Type B pancreatic cell (in vitro differentiated cells): ENCODE measurements around the gene RAD51B. TPM values are rescaled to one million over a fixed set of nuclear protein-coding genes. Genes with fewer than 3 reads are reported as not detected.

ENCODE experiments used
- DNase-seq: peaks from one replicate; pipeline ENCODE4 v3.0.0; 2021; ENCODE audit warnings: mixed read lengths; ENCODE audit not compliant: unreplicated experiment; ENCODE audit errors: extremely low spot score
- H3K27ac Mint-ChIP-seq: 2 replicates; pipeline ENCODE4 v1.8.0; 2021; ENCODE audit warnings: mild to moderate bottlenecking, mixed read lengths
- H3K27me3 Mint-ChIP-seq: 2 replicates; pipeline ENCODE4 v1.8.0; 2021; ENCODE audit warnings: mixed read lengths
- H3K36me3 Mint-ChIP-seq: 2 replicates; pipeline ENCODE4 v1.8.0; 2021; ENCODE audit warnings: mixed read lengths
- H3K4me1 Mint-ChIP-seq: one replicate; pipeline ENCODE4 v1.8.0; 2021; ENCODE audit warnings: mixed read lengths; ENCODE audit not compliant: unreplicated experiment
- H3K4me3 Mint-ChIP-seq: 2 replicates; pipeline ENCODE4 v1.8.0; 2021; ENCODE audit warnings: mild to moderate bottlenecking, mixed read lengths
- H3K9me3 Mint-ChIP-seq: 2 replicates; pipeline ENCODE4 v1.8.0; 2021; ENCODE audit warnings: mixed read lengths
- total RNA-seq: library from RNA; stranded (reverse); gene quantifications from 2 replicates; pipeline ENCODE4 v1.2.1, GENCODE V29; 2021; ENCODE audit warnings: low replicate concordance
- TF ChIP-seq, protein P1 (sequence below): fragments of 200-600 bp; sonication (generic); conservative IDR thresholded peaks from 2 replicates; pipeline ENCODE4 v1.5.0; 2021; ENCODE audit warnings: antibody characterized with exemption, mild to moderate bottlenecking

Gene RAD51B
- total RNA-seq, 1 donor from 2014 or later: 27.3 TPM

DNA sequence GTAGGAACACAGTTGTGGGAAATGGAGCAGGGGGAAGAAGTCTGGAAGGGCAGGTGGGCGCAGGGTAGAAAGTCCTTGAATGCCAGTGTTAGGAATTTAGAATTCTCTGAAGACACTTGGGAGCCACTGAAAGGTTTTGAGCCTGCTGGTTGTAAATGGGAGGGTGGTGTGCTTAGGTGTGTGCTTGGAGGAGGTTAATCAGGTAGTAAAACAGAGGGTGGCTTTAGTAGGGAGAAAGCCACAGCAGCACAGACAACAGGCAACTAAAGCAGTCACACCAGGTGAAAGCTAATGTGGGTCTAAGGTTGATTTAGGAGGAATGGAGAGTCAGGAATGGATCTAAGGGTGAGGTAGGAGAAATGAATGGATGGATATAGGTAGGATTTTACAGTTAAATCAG is 588.2 kb downstream of the RAD51B start:
- TF ChIP-seq, protein P1, sequence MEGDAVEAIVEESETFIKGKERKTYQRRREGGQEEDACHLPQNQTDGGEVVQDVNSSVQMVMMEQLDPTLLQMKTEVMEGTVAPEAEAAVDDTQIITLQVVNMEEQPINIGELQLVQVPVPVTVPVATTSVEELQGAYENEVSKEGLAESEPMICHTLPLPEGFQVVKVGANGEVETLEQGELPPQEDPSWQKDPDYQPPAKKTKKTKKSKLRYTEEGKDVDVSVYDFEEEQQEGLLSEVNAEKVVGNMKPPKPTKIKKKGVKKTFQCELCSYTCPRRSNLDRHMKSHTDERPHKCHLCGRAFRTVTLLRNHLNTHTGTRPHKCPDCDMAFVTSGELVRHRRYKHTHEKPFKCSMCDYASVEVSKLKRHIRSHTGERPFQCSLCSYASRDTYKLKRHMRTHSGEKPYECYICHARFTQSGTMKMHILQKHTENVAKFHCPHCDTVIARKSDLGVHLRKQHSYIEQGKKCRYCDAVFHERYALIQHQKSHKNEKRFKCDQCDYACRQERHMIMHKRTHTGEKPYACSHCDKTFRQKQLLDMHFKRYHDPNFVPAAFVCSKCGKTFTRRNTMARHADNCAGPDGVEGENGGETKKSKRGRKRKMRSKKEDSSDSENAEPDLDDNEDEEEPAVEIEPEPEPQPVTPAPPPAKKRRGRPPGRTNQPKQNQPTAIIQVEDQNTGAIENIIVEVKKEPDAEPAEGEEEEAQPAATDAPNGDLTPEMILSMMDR: no peak
- Mint-ChIP-seq H3K4me3 (peak overlapping the region; percentile 26), H3K27ac (peak overlapping the region; percentile 62), H3K27me3 (no peaks in the 10 kb centered on the region), H3K36me3 (peaks cover 12% of the 10 kb centered on the region), H3K9me3 (peaks cover 14% of the 10 kb centered on the region), H3K4me1 (peaks cover 42% of the 10 kb centered on the region)
- DNase-seq: no peak

DNA sequence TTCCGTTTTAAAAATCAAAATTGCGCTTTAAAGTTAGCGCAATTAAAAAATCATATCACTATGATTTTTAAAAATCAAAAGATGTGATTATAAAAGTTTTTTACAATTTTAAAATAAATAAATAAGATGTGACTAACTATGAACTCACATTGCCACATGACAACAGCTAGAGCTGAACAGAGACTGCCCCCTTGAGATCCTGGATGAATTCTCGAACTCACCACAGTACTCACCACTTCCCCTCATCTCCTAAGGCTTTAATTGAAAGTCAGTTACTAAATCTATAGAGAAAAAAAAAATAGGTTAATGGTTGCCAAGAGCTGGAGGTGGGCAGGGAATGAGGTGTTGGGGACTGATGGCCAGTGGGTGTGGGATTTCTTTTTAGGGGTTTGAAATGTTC is 589.1 kb downstream of the RAD51B start:
- Mint-ChIP-seq H3K27me3 (no peaks in the 10 kb centered on the region), H3K4me1 (peaks cover 36% of the 10 kb centered on the region), H3K27ac (no peak overlapping the region), H3K36me3 (peaks cover 12% of the 10 kb centered on the region), H3K9me3 (peaks cover 14% of the 10 kb centered on the region), H3K4me3 (no peak overlapping the region)
- DNase-seq: no peak
- TF ChIP-seq, protein P1: no peak

DNA sequence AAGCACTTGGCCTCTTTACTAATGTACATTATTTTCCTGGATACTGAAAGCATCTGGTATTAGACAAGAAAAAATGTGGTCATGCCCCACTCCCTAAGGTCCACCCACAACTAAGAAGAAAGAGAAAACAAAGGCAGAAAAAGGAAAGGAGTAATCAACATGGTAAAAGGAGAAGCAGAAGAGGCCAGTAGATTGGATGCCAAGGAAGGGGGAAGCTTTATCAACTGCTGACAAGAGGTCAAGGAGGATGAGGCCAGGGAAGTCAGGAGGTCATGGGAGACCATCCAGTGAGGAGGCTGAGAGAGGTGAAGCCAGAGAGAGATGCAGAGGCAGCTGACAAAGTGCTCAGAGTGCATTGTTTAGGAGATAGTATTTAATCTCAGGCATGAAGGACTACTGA is 589.8 kb downstream of the RAD51B start:
- Mint-ChIP-seq H3K4me1 (peaks cover 36% of the 10 kb centered on the region), H3K4me3 (peak overlapping the region; percentile 1), H3K27me3 (no peaks in the 10 kb centered on the region), H3K27ac (peak overlapping the region; percentile 8), H3K36me3 (peaks cover 12% of the 10 kb centered on the region), H3K9me3 (peaks cover 14% of the 10 kb centered on the region)
- no peak for DNase-seq
- TF ChIP-seq, protein P1: no peak

- peaks cover 9% of the 10 kb centered on the region for H3K9me3 Mint-ChIP-seq
- H3K27ac Mint-ChIP-seq: no peak overlapping the region
- TF ChIP-seq, protein P1: no peak
- peaks cover 45% of the 10 kb centered on the region for H3K4me1 Mint-ChIP-seq
- H3K27me3 Mint-ChIP-seq: no peaks in the 10 kb centered on the region
- H3K36me3 Mint-ChIP-seq: peaks cover 12% of the 10 kb centered on the region
- H3K4me3 Mint-ChIP-seq: no peak overlapping the region
- DNase-seq: no peak
These were observed 593.2 kb downstream of the RAD51B start for GRCh38 chr14:68412505-68413465.

- TF ChIP-seq, protein P1: no peak
- no peak for DNase-seq
- peaks cover 42% of the 10 kb centered on the region for H3K4me1 Mint-ChIP-seq
- peaks cover 10% of the 10 kb centered on the region for H3K36me3 Mint-ChIP-seq
- peaks cover 5% of the 10 kb centered on the region for H3K9me3 Mint-ChIP-seq
- H3K27ac Mint-ChIP-seq: no peak overlapping the region
- no peaks in the 10 kb centered on the region for H3K27me3 Mint-ChIP-seq
- no peak overlapping the region for H3K4me3 Mint-ChIP-seq
These were observed 593.9 kb downstream of the RAD51B start for GRCh38 chr14:68413509-68413908.
